SK-N-MC (cell line): Measurements from ENCODE around the gene ATP6V0C.

Experiments
- EZH2 ChIP-seq: fragments of 200-600 bp; sonication (generic); IDR thresholded peaks from one replicate; pipeline ENCODE4 v1.6.1; 2017; ENCODE audit warnings: antibody characterized with exemption
- POLR2AphosphoS5 ChIP-seq: IDR thresholded peaks from 2 replicates; pipeline ENCODE4 v1.6.1; 2012; ENCODE audit warnings: mild to moderate bottlenecking, low read depth, low read length, borderline replicate concordance

- no peak for TF ChIP-seq POLR2AphosphoS5
- TF ChIP-seq EZH2, result no peak
Observed at GRCh38 chr16:2487517-2487842, 26.3 kb upstream of the ATP6V0C start.
